ENCODE data around the gene CDK8. TPM values are rescaled to one million over a fixed set of nuclear protein-coding genes. Genes with fewer than 3 reads are reported as not detected.
A peak's percentile ranks its signal among the peaks of the same experiment; 100 is the strongest.

The CDK8 gene
- 25.3 to 26.3 TPM (median 25.6 TPM) in 3 replicates for total RNA-seq

DNA sequence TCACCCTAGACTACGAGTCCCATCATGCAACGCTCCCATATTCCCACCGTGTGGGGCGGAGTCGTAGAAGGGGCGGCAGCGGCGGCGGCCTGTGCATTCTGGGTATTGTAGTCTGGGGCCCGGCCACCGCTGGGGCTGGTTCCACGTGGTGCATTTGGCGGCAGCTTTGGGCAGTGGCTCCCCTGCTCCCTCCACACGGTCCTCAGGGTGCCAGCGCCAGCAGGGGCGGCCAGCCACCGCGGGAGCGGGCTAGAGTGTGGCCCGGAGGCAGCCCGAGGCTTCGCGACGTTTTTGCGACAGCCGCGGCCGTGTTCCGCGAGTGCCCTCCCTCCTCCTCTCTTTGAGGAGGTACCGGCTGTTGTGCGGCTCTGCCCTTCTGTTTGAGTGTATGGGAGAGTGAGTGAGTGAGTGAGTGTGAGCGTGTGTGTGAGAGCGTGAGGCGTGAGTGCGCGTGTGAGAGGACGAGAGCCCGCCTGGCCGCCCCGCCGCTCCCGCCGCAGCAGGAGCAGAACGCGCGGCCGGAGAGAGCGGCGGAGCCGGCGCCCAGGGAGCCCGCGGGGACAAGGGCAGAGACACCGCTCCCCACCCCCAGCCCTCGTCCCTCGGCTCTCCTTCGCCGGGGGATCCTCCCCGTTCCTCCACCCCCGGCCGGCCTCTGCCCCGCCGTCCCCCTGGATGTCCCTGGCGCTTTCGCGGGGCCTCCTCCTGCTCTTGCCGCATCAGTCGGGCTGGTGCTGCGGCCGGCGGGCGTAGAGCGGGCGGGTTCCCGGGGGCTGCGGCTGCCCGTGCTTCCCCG lies at the start of gene CDK8:
CDK8 (plus strand) TSS at position 343 of the 796 bp plus-strand sequence. CDS start 513 bp downstream, outside the sequence.
- H3K27me3 Mint-ChIP-seq (ENCODE audit: low read depth) = no peaks in the 10 kb centered on the region
- peak; percentile 69 to 82 for DNase-seq (ENCODE audit: low spot score in 2 of 2, unreplicated experiment in 2 of 2)
- no peaks in the 10 kb centered on the region for H3K9me3 Mint-ChIP-seq
- no peaks in the 10 kb centered on the region for H3K36me3 Mint-ChIP-seq
- TF ChIP-seq CTCF (IDR thresholded peaks at IDR 0.05; ENCODE audit: unreplicated experiment) = no peak
- peak within 1 kb of the TSS; percentile 92 for H3K4me3 Mint-ChIP-seq
- peak within 1 kb of the TSS; percentile 94 for H3K27ac Mint-ChIP-seq
- peaks cover 34% of the 10 kb centered on the region for H3K4me1 Mint-ChIP-seq

GRCh38 chr13:26208287-26208686 lies 45.6 kb upstream of the CDK8 start:
- no peak for DNase-seq (ENCODE audit: low spot score in 2 of 2, unreplicated experiment in 2 of 2)
- Mint-ChIP-seq H3K4me3 (no peak overlapping the region), H3K27me3 (ENCODE audit: low read depth) (no peaks in the 10 kb centered on the region), H3K9me3 (no peaks in the 10 kb centered on the region), H3K27ac (no peak overlapping the region), H3K36me3 (peaks cover 8% of the 10 kb centered on the region), H3K4me1 (no peaks in the 10 kb centered on the region)
- TF ChIP-seq CTCF (IDR thresholded peaks at IDR 0.05; ENCODE audit: unreplicated experiment) = no peak

- Mint-ChIP-seq H3K27ac (no peak overlapping the region), H3K4me1 (no peaks in the 10 kb centered on the region), H3K27me3 (ENCODE audit: low read depth) (no peaks in the 10 kb centered on the region), H3K9me3 (no peaks in the 10 kb centered on the region), H3K36me3 (peaks cover 30% of the 10 kb centered on the region), H3K4me3 (no peak overlapping the region)
- no peak for DNase-seq (ENCODE audit: low spot score in 2 of 2, unreplicated experiment in 2 of 2)
- no peak for TF ChIP-seq CTCF (IDR thresholded peaks at IDR 0.05; ENCODE audit: unreplicated experiment)
Observed at GRCh38 chr13:26213345-26213744, 40.6 kb upstream of the CDK8 start.

DNA sequence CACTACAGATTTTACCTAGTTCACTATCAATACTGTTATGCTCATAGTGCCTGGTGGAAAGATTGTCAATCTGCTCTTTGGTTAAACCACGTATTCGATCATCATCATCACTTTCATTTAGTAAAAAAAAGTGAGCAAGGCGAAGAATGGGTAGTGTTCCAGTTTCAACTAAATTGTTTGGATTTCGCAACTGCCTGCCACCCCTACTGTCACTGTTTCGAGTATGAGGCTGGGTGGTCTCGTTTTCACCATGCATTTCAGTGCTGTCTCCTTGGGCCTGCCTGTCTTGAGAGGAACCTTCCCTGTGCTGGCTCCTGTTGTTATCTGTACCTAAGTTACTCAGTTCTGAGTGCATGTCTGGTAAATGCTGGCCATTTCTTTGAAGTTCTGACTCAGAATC lies 39.9 kb upstream of the CDK8 start:
- peaks cover 31% of the 10 kb centered on the region for H3K36me3 Mint-ChIP-seq

DNA sequence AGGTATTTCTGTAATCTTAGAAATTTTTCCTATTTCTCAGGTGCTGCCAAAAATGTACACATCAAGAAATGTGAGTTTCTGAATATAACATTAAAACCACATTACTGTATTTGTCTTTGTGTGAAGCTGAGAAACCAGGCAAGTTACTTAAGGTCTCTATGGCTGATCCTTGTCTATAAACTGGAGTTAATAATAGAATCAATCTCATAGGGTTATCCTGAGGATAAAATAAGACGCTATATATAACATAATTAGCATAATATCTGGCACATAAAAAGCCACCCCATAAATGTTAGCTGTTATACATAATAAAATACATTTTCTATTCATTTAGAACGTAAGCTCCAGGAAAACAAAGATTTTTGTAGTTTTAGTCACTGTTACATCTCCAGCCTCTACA lies 37.9 kb upstream of the CDK8 start:
- Mint-ChIP-seq H3K4me1 (peaks cover 15% of the 10 kb centered on the region), H3K9me3 (no peaks in the 10 kb centered on the region), H3K36me3 (peaks cover 31% of the 10 kb centered on the region), H3K4me3 (no peak overlapping the region), H3K27me3 (ENCODE audit: low read depth) (no peaks in the 10 kb centered on the region), H3K27ac (no peak overlapping the region)
- TF ChIP-seq CTCF (IDR thresholded peaks at IDR 0.05; ENCODE audit: unreplicated experiment) = no peak
- DNase-seq (ENCODE audit: low spot score in 2 of 2, unreplicated experiment in 2 of 2) = no peak

More for the DNA sequence above, 39.9 kb upstream of the CDK8 start:
- H3K4me1 Mint-ChIP-seq = no peaks in the 10 kb centered on the region
- H3K27me3 Mint-ChIP-seq (ENCODE audit: low read depth) = no peaks in the 10 kb centered on the region
- no peak overlapping the region for H3K4me3 Mint-ChIP-seq
- H3K27ac Mint-ChIP-seq = no peak overlapping the region
- H3K9me3 Mint-ChIP-seq = no peaks in the 10 kb centered on the region
- TF ChIP-seq CTCF (IDR thresholded peaks at IDR 0.05; ENCODE audit: unreplicated experiment) = no peak
- no peak for DNase-seq (ENCODE audit: low spot score in 2 of 2, unreplicated experiment in 2 of 2)
